Anterior cingulate cortex (tissue), 58 donors: ENCODE results near the gene NELFB.

Experiments used
- DNase-seq, 58 donors: peaks; one replicate each; lab custom pipeline; 2025; lab: John Stamatoyannopoulos, UW

The NELFB gene

GRCh38 chr9:137278721-137279711 is 23.9 kb downstream of the NELFB start:
- DNase-seq, result no peak

GRCh38 chr9:137279741-137280473 is 24.8 kb downstream of the NELFB start:
- no peak for DNase-seq

- DNase-seq, result no peak
Observed at GRCh38 chr9:137280474-137281344, 25.6 kb downstream of the NELFB start.

GRCh38 chr9:137281345-137282116 is 26.4 kb downstream of the NELFB start:
- no peak for DNase-seq

GRCh38 chr9:137286975-137287383 is 31.9 kb downstream of the NELFB start:
- DNase-seq, result peak in 5 of 58 donors; percentile 18 to 36 (median 22)

- DNase-seq, result peak in 1 of 58 donors; percentile 28
Observed at GRCh38 chr9:137293094-137293481, 38.0 kb downstream of the NELFB start.

GRCh38 chr9:137293482-137294090 is 38.5 kb downstream of the NELFB start:
- DNase-seq, result no peak

GRCh38 chr9:137294091-137294680 is 39.1 kb downstream of the NELFB start:
- DNase-seq, result no peak

- DNase-seq, result no peak
Observed at GRCh38 chr9:137294681-137295237, 39.6 kb downstream of the NELFB start.

GRCh38 chr9:137295238-137295811 is 40.2 kb downstream of the NELFB start:
- DNase-seq, result peak in 1 of 58 donors; percentile 28

- DNase-seq, result no peak
Observed at GRCh38 chr9:137295849-137296669, 40.9 kb downstream of the NELFB start.

- no peak for DNase-seq
Observed at GRCh38 chr9:137296670-137297664, 41.8 kb downstream of the NELFB start.

- DNase-seq, result no peak
Observed at GRCh38 chr9:137297966-137298365, 42.8 kb downstream of the NELFB start.

- peak in 14 of 58 donors; percentile 36 to 52 (median 42) for DNase-seq
Observed at GRCh38 chr9:137298401-137299202, 43.5 kb downstream of the NELFB start.

- no peak for DNase-seq
Observed at GRCh38 chr9:137299203-137299565, 44.1 kb downstream of the NELFB start.
